K562 (cell line): ENCODE data around the gene GGACT. TPM values are rescaled to one million over a fixed set of nuclear protein-coding genes. Genes with fewer than 3 reads are reported as not detected.

Source experiments
- ATAC-seq: fragments of 200-7000 bp; cut with Tn5 transposase; 3 replicates; pipeline ENCODE4 v1.9.1; 2020; ENCODE audit warnings: moderate library complexity
- BruUV-seq: library from RNA; stranded (reverse); fragments of 400-500 nt; replicated peaks from 2 replicates; lab custom pipeline; 2021; lab: Mats Ljungman, UMichigan
- CTCF ChIA-PET: fragments of 300-600 bp; formaldehyde crosslinking; extraction: SDS; loops from one replicate; lab custom pipeline; 2021; ENCODE audit warnings: low intra/inter-chr PET ratio; lab: Yijun Ruan, JAX
- POLR2A ChIA-PET: fragments of 300-600, 350-650 bp; sonication (Branson Sonifier 250); formaldehyde crosslinking; extraction: SDS; loops from one replicate; lab custom pipeline; 2021; ENCODE audit warnings: antibody characterized with exemption, inconsistent platforms; lab: Yijun Ruan, JAX
- DNase-seq, 4 experiments: peaks; one replicate each; pipeline versions ENCODE4 v3.0.0 to v3.0.0-alpha.2; 2011 to 2018; ENCODE audit warnings: low spot score in 3 of 4, mixed read lengths in 3 of 4; ENCODE audit errors: extremely low read depth in 1 of 4
- FAIRE-seq: peaks from 2 replicates; lab custom pipeline; 2011; peaks lifted over from hg19 to GRCh38; lab: Jason Lieb, UNC
- H2AFZ ChIP-seq: 2 replicates; pipeline ENCODE4 v1.6.0; 2011; ENCODE audit warnings: low read depth, low read length, control low read depth, inconsistent platforms
- H3K27ac ChIP-seq: fragments of 200-600 bp; 3 replicates; pipeline ENCODE4 v1.8.0; 2011; ENCODE audit warnings: low read depth, mild to moderate bottlenecking, control low read depth, inconsistent platforms, low read length, moderate library complexity, mixed read lengths; ENCODE audit errors: extremely low read depth
- H3K27me3 ChIP-seq, 2 experiments: fragments of 300-600 bp in 1 of 2; 2 replicates in 1 of 2; 3 replicates in 1 of 2; pipeline versions ENCODE4 v1.6.0 to v1.8.0; 2011; ENCODE audit warnings: inconsistent platforms in 2 of 2, low read length in 2 of 2, mild to moderate bottlenecking in 1 of 2, mixed read lengths in 1 of 2, moderate library complexity in 1 of 2; ENCODE audit not compliant: control insufficient read depth in 2 of 2, insufficient read depth in 2 of 2
- H3K36me3 ChIP-seq: fragments of 300-600 bp; 3 replicates; pipeline ENCODE4 v1.8.0; 2011; ENCODE audit warnings: mild to moderate bottlenecking, low read length, inconsistent platforms; ENCODE audit not compliant: control insufficient read depth, insufficient read depth
- H3K4me1 ChIP-seq, 2 experiments: fragments of 200-600 bp in 1 of 2; replicated peaks in 1 of 2; 2 replicates in 1 of 2; 3 replicates in 1 of 2; pipeline versions ENCODE4 v1.5.1 to v1.8.0; 2011; ENCODE audit warnings: inconsistent platforms in 2 of 2, low read length in 2 of 2, mild to moderate bottlenecking in 1 of 2, mixed read lengths in 1 of 2, moderate library complexity in 1 of 2; ENCODE audit not compliant: control insufficient read depth in 2 of 2, insufficient read depth in 2 of 2
- H3K4me2 ChIP-seq: 2 replicates; pipeline ENCODE4 v1.6.1; 2011; ENCODE audit warnings: low read length, control low read depth, inconsistent platforms, mixed read lengths; ENCODE audit not compliant: insufficient read depth
- H3K4me3 ChIP-seq: fragments of 200-600 bp; sonication (generic), shearing (Covaris generic); 2 replicates; pipeline ENCODE4 v1.5.1; 2016; ENCODE audit warnings: control low read depth, inconsistent platforms
- H3K79me2 ChIP-seq: fragments of 200-600 bp; 3 replicates; pipeline ENCODE4 v1.8.0; 2011; ENCODE audit warnings: low read length, inconsistent platforms; ENCODE audit not compliant: control insufficient read depth, insufficient read depth
- H3K9ac ChIP-seq, 2 experiments: 2 replicates each; pipeline versions ENCODE4 v1.6.0 to v1.6.1; 2011; ENCODE audit warnings: low read depth in 2 of 2, low read length in 2 of 2, control low read depth in 1 of 2, inconsistent platforms in 1 of 2, mild to moderate bottlenecking in 1 of 2, mixed read lengths in 1 of 2; ENCODE audit not compliant: insufficient read depth in 1 of 2
- H3K9me1 ChIP-seq: one replicate; pipeline ENCODE4 v1.6.0; 2011; ENCODE audit warnings: inconsistent platforms, mild to moderate bottlenecking, low read length, moderate library complexity; ENCODE audit not compliant: control insufficient read depth, insufficient read depth
- H3K9me3 ChIP-seq: replicated peaks from 2 replicates; pipeline ENCODE4 v1.5.1; 2011; ENCODE audit warnings: low read depth, low read length, inconsistent platforms; ENCODE audit not compliant: control insufficient read depth, insufficient read depth
- H4K20me1 ChIP-seq: replicated peaks from 2 replicates; pipeline ENCODE4 v1.6.1; 2011; ENCODE audit warnings: low read length, inconsistent platforms, mixed read lengths; ENCODE audit not compliant: control insufficient read depth, insufficient read depth
- EGR1 ChIP-seq: fragments of 450-650 bp; conservative IDR thresholded peaks from 2 replicates; pipeline ENCODE4 v1.6.1; 2017; ENCODE audit warnings: mild to moderate bottlenecking
- HCFC1 ChIP-seq: IDR thresholded peaks from 2 replicates; pipeline ENCODE4 v1.6.1; 2012; ENCODE audit warnings: low read depth, low read length, improper control_type of control experiment
- MEIS2 ChIP-seq: fragments of 450-650 bp; IDR thresholded peaks from 2 replicates; pipeline ENCODE4 v1.6.1; 2014; ENCODE audit warnings: mild to moderate bottlenecking; ENCODE audit not compliant: partially characterized antibody
- MIER1 ChIP-seq: fragments of 450-650 bp; IDR thresholded peaks from 2 replicates; pipeline ENCODE4 v1.6.1; 2016; ENCODE audit warnings: antibody characterized with exemption, mild to moderate bottlenecking, low read depth
- SIN3A ChIP-seq, 2 experiments: fragments of 150-350 bp in 1 of 2; IDR thresholded peaks; 2 replicates each; pipeline ENCODE4 v1.6.1; 2011 to 2016; ENCODE audit warnings: borderline replicate concordance in 2 of 2, low read depth in 2 of 2, low read length in 2 of 2, mild to moderate bottlenecking in 2 of 2, moderate library complexity in 2 of 2; ENCODE audit not compliant: control insufficient read depth in 1 of 2
- TCF7 ChIP-seq: sonication (generic); IDR thresholded peaks from 2 replicates; pipeline ENCODE4 v1.6.1; 2016; ENCODE audit warnings: antibody characterized with exemption, borderline replicate concordance
- TSHZ1 ChIP-seq: fragments of 250-450 bp; sonication (Bioruptor Pico); IDR thresholded peaks from 2 replicates; pipeline ENCODE4 v1.4.0; 2020; ENCODE audit warnings: mild to moderate bottlenecking, moderate library complexity
- ZBTB26 ChIP-seq: fragments of 450-650 bp; formaldehyde crosslinking; IDR thresholded peaks from 2 replicates; pipeline ENCODE4 v1.4.0; 2022; ENCODE audit warnings: missing genetic modification characterization
- ZNF134 ChIP-seq: fragments of 250-450 bp; sonication (Bioruptor Pico); conservative IDR thresholded peaks from 2 replicates; pipeline ENCODE4 v1.4.0; 2020
- ZNF3 ChIP-seq: fragments of 250-450 bp; sonication (Bioruptor Pico); IDR thresholded peaks from 2 replicates; pipeline ENCODE4 v1.5.0; 2021; ENCODE audit warnings: mild to moderate bottlenecking, moderate library complexity
- ZNF384 ChIP-seq: IDR thresholded peaks from 2 replicates; pipeline ENCODE4 v1.6.1; 2012; ENCODE audit warnings: low read depth, low read length, improper control_type of control experiment
- ZNF780A ChIP-seq: fragments of 250-450 bp; sonication (Bioruptor Pico); IDR thresholded peaks from 2 replicates; pipeline ENCODE4 v1.5.0; 2021; ENCODE audit warnings: mild to moderate bottlenecking
- WGBS: fragments of 100-300 bp; shearing (Covaris generic); methylation state at CpG from one replicate; pipeline ENCODE4 v1.1.6; 2016; ENCODE audit warnings: low coverage, mixed read lengths; ENCODE audit not compliant: insufficient coverage; ENCODE audit errors: missing lambda C conversion rate; 5-methylcytosine and 5-hydroxymethylcytosine counted together
- in situ Hi-C: fragments of 300-500 bp; cut with MboI; formaldehyde crosslinking; loops from 4 replicates; pipeline ENCODE4 v1.15.0; 2018; ENCODE audit warnings: inconsistent platforms, mixed read lengths
- intact Hi-C: fragments of 100-400 bp; cut with micrococcal nuclease; formaldehyde crosslinking; loops from 2 replicates; pipeline ENCODE4 v1.14.2; 2022
- polyA plus RNA-seq, 8 experiments: library from polyadenylated mRNA; depleted of rRNA in 4 of 8; stranded (reverse) in 5 of 8; unstranded in 3 of 8; fragments of >200 nt; fragmentation: Nextera tagmentation in 2 of 8; fragmentation: Illumina TruSeq in 1 of 8; extraction: Ambion mirVana in 2 of 8; extraction: Trizol in 1 of 8; gene quantifications; 2 replicates each; pipeline versions ENCODE4 v1.2.1 to v1.2.3, GENCODE V29; 2011 to 2014; ENCODE audit warnings: inconsistent platforms in 1 of 8, missing spikeins in 1 of 8
- total RNA-seq, 7 experiments: library from RNA; depleted of rRNA in 6 of 7; stranded (reverse); fragments of >200 nt in 6 of 7; fragmentation: Illumina TruSeq in 2 of 7; extraction: Trizol in 2 of 7; gene quantifications; 2 replicates each; pipeline versions ENCODE4 v1.2.1 to v1.2.3, GENCODE V29; 2011 to 2021; ENCODE audit warnings: low replicate concordance in 1 of 7

Gene GGACT
- total and polyA plus RNA-seq, 9 of the 15 experiments (the other 6 are each of a cell fraction or from before 2014, with no cell fraction given) = 0.20 to 3.2 (median 1.7) TPM

- 3% methylated on average over 2 of the region's 3 CpGs for WGBS
- ChIA-PET POLR2A (no interaction called here), CTCF (interaction anchor here (1.6 kb wide), 1 partner anchor 856 kb away, joined by 3 read pairs; no protein-coding TSS in a partner anchor)
- Histone ChIP-seq H4K20me1 (no peaks in the 10 kb centered on the region; the same call in 1 of the 2 replicates), H3K27ac (no peak overlapping the region), H2AFZ (no peak overlapping the region), H3K79me2 (no peaks in the 10 kb centered on the region), H3K9me1 (no peaks in the 10 kb centered on the region), H3K9me3 (no peaks in the 10 kb centered on the region), H3K4me3 (no peak overlapping the region), H3K36me3 (no peaks in the 10 kb centered on the region), H3K9ac (no peak overlapping the region), H3K4me1 (no peaks in the 10 kb centered on the region), H3K27me3 (peaks cover 0 to 3% of the 10 kb centered on the region in 2 experiments; a peak in 1 of 5 replicates), H3K4me2 (no peak overlapping the region)
- ATAC-seq (no peak), DNase-seq (no peak), FAIRE-seq (no peak)
- BruUV-seq = no TSS peak
- in situ Hi-C loops = loop anchor here (10.0 kb wide), 1 partner anchor 608 kb away; no protein-coding TSS in a partner anchor
- intact Hi-C loops = loop anchor here (5.0 to 10.0 kb wide), 3 partner anchors 121 to 856 kb away; no protein-coding TSS in a partner anchor
- TF ChIP-seq ZNF3 (CRISPR knock-in tag) = no peak
- no peak for TF ChIP-seq TCF7
- TF ChIP-seq MIER1 = no peak
- no peak for TF ChIP-seq EGR1
- TF ChIP-seq HCFC1 = no peak
- TF ChIP-seq TSHZ1 (CRISPR knock-in tag) = no peak
- TF ChIP-seq ZBTB26 (CRISPR knock-in tag) = no peak
- no peak for TF ChIP-seq ZNF134
- no peak for TF ChIP-seq MEIS2
- TF ChIP-seq ZNF780A (CRISPR knock-in tag) = no peak
- no peak for TF ChIP-seq ZNF384
- no peak for TF ChIP-seq SIN3A (IDR thresholded peaks at IDR 0.05; ENCODE audit: borderline replicate concordance in 2 of 2, control insufficient read depth in 1 of 2, low read depth in 2 of 2, low read length in 2 of 2)
Observed at GRCh38 chr13:100513171-100513570, 75.4 kb downstream of the GGACT start.
